HL-60 (cell line): Measurements from ENCODE around the gene SLC2A13.

Experiments
- DNase-seq, 2 experiments: peaks; one replicate each; pipeline ENCODE4 v3.0.0-alpha.2; 2010 to 2020; ENCODE audit warnings: low read depth in 1 of 2, low spot score in 1 of 2
- H3K27ac ChIP-seq: fragments of 250-450 bp; sonication (Bioruptor Pico); replicated peaks from 2 replicates; pipeline ENCODE4 v1.5.1; 2020; ENCODE audit warnings: mild to moderate bottlenecking, moderate library complexity
- H3K27me3 ChIP-seq: fragments of 250-450 bp; sonication (Bioruptor Pico); 2 replicates; pipeline ENCODE4 v1.5.1; 2021; ENCODE audit warnings: mild to moderate bottlenecking, moderate library complexity; ENCODE audit not compliant: insufficient read depth, poor library complexity, severe bottlenecking
- H3K4me3 ChIP-seq: replicated peaks from 2 replicates; pipeline ENCODE4 v1.5.1; 2011; ENCODE audit warnings: mild to moderate bottlenecking, control low read depth, low read length; ENCODE audit not compliant: insufficient read depth
- CTCF ChIP-seq: IDR thresholded peaks from one replicate; pipeline ENCODE4 v1.5.1; 2011; ENCODE audit warnings: low read length, control low read depth, inconsistent platforms; ENCODE audit not compliant: insufficient read depth
- GABPA ChIP-seq: IDR thresholded peaks from 2 replicates; pipeline ENCODE4 v1.6.1; 2012; ENCODE audit warnings: low read depth
- POLR2AphosphoS5 ChIP-seq: IDR thresholded peaks from 2 replicates; pipeline ENCODE4 v1.6.1; 2012; ENCODE audit warnings: low read depth
- REST ChIP-seq: IDR thresholded peaks from 2 replicates; pipeline ENCODE4 v1.6.1; 2012; ENCODE audit warnings: low read depth; ENCODE audit not compliant: insufficient replicate concordance
- SPI1 ChIP-seq: IDR thresholded peaks from 2 replicates; pipeline ENCODE4 v1.6.1; 2012; ENCODE audit warnings: low read depth, mild to moderate bottlenecking, borderline replicate concordance

The SLC2A13 gene

GRCh38 chr12:39966721-39967120, 139.2 kb downstream of the SLC2A13 start:
- Histone ChIP-seq H3K4me3 (no peak overlapping the region), H3K27ac (no peak overlapping the region), H3K27me3 (no peaks in the 10 kb centered on the region)
- no peak for TF ChIP-seq GABPA
- no peak for TF ChIP-seq SPI1
- no peak for TF ChIP-seq REST
- TF ChIP-seq CTCF = no peak
- no peak for TF ChIP-seq POLR2AphosphoS5
- DNase-seq = no peak

- Histone ChIP-seq H3K27me3 (no peaks in the 10 kb centered on the region), H3K27ac (no peak overlapping the region), H3K4me3 (no peak overlapping the region)
- no peak for DNase-seq
- no peak for TF ChIP-seq GABPA
- TF ChIP-seq SPI1 = no peak
- no peak for TF ChIP-seq CTCF
- no peak for TF ChIP-seq POLR2AphosphoS5
- no peak for TF ChIP-seq REST
Measured at GRCh38 chr12:39966256-39966655, 139.6 kb downstream of the SLC2A13 start.

- no peak for TF ChIP-seq SPI1
- TF ChIP-seq REST = no peak
- no peak for TF ChIP-seq CTCF
- TF ChIP-seq POLR2AphosphoS5 = no peak
- TF ChIP-seq GABPA = no peak
- H3K27ac ChIP-seq = no peak overlapping the region
Measured at GRCh38 chr12:39959467-39959866, 146.4 kb downstream of the SLC2A13 start.

More at GRCh38 chr12:39959467-39959866, 146.4 kb downstream of the SLC2A13 start:
- no peak overlapping the region for H3K4me3 ChIP-seq
- no peak for DNase-seq
- no peaks in the 10 kb centered on the region for H3K27me3 ChIP-seq
